ENCODE data around the gene SURF1. TPM values are rescaled to one million over a fixed set of nuclear protein-coding genes. Genes with fewer than 3 reads are reported as not detected.

The SURF1 gene
- total RNA-seq, 6 experiments from 2014 or later, result 25.3 to 29.1 (median 26.8) TPM

DNA sequence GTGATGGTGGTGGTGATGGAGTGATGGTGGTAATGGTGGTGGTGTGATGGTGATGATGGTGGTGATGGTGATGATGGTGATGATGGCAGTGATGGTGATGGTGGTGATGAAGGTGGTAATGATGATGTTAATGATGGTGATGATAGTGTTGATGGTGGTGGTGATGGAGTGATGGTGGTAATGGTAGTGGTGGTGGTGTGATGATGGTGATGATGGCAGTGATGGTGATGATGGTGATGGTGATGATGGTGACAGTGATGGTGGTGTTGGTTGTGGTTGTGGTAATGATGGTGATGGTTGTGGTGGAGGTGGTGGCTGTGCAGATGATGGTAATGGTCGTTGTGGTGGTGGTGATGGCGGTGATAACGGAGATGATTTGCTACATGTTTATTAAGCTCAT is 27.2 kb upstream of the SURF1 start:
- H3K27me3 Mint-ChIP-seq (ENCODE audit: insufficient read depth), result peaks cover under 1% of the 10 kb centered on the region; the same call in 1 of the 2 replicates
- H3K9me3 Mint-ChIP-seq, result no peaks in the 10 kb centered on the region
- H3K36me3 Mint-ChIP-seq (ENCODE audit: low read depth), result no peaks in the 10 kb centered on the region
- H3K4me3 Mint-ChIP-seq, result no peak overlapping the region
- no peak for DNase-seq
- TF ChIP-seq, protein P1, sequence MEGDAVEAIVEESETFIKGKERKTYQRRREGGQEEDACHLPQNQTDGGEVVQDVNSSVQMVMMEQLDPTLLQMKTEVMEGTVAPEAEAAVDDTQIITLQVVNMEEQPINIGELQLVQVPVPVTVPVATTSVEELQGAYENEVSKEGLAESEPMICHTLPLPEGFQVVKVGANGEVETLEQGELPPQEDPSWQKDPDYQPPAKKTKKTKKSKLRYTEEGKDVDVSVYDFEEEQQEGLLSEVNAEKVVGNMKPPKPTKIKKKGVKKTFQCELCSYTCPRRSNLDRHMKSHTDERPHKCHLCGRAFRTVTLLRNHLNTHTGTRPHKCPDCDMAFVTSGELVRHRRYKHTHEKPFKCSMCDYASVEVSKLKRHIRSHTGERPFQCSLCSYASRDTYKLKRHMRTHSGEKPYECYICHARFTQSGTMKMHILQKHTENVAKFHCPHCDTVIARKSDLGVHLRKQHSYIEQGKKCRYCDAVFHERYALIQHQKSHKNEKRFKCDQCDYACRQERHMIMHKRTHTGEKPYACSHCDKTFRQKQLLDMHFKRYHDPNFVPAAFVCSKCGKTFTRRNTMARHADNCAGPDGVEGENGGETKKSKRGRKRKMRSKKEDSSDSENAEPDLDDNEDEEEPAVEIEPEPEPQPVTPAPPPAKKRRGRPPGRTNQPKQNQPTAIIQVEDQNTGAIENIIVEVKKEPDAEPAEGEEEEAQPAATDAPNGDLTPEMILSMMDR (IDR thresholded peaks at IDR 0.05), result no peak
- no peak overlapping the region for H3K27ac Mint-ChIP-seq
- peaks cover 9% of the 10 kb centered on the region for H3K4me1 Mint-ChIP-seq (ENCODE audit: low read depth)

DNA sequence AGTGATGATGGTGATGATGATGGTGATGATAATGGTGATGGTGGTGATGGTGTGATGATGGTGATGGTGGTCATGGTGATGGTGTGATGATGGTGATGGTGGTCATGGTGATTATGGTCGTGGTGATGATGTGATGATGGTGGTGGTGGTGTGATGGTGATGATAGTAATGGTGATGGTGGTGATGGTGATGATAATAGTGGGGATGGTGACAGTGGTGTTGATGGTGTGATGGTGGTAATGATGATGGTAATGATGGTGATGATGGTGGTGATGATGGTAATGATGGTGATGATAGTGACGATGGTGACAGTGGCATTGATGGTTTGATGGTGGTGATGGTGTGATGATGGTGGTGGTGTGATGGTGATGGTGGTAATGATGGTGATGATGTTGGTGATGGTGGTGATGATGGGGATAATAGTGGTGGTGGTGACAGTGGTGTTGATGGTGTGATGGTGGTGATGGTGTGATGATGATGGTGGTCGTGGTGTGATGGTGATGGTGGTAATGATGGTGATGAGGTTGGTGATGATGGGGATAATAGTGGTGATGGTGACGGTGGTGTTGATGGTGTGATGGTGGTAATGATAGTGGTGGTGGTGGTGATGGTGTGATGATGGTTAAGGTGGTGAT is 26.3 kb upstream of the SURF1 start:
- Mint-ChIP-seq H3K27ac (no peak overlapping the region), H3K4me1 (ENCODE audit: low read depth) (peaks cover 12% of the 10 kb centered on the region), H3K4me3 (no peak overlapping the region), H3K9me3 (no peaks in the 10 kb centered on the region), H3K27me3 (ENCODE audit: insufficient read depth) (no peaks in the 10 kb centered on the region), H3K36me3 (ENCODE audit: low read depth) (no peaks in the 10 kb centered on the region)
- DNase-seq, result no peak
- TF ChIP-seq, protein P1 (IDR thresholded peaks at IDR 0.05), result no peak

DNA sequence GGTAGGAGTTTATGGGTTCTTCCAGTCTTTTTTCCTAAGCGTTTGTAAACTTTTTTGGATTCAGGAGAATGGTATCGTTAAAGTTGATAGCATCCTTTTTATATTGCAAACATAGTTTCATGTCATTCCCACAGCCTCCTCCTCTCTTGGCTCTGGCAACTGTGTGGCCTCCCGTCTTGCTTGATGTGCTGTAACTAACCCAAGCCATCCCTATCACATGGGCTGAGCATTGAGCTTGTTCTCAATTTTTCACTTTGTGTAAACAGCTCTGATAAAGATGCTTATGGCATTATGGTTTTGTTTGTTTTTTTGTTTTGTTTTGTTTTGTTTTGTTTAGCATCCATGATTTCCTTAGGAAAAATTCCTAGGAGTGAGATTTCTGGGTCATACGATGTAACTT is 24.4 kb upstream of the SURF1 start:
- no peaks in the 10 kb centered on the region for H3K9me3 Mint-ChIP-seq
- TF ChIP-seq, protein P1 (IDR thresholded peaks at IDR 0.05), result no peak
- H3K36me3 Mint-ChIP-seq (ENCODE audit: low read depth), result no peaks in the 10 kb centered on the region
- no peak for DNase-seq
- H3K27ac Mint-ChIP-seq, result no peak overlapping the region
- H3K4me1 Mint-ChIP-seq (ENCODE audit: low read depth), result peaks cover 20% of the 10 kb centered on the region
- no peaks in the 10 kb centered on the region for H3K27me3 Mint-ChIP-seq (ENCODE audit: insufficient read depth)
- no peak overlapping the region for H3K4me3 Mint-ChIP-seq

DNA sequence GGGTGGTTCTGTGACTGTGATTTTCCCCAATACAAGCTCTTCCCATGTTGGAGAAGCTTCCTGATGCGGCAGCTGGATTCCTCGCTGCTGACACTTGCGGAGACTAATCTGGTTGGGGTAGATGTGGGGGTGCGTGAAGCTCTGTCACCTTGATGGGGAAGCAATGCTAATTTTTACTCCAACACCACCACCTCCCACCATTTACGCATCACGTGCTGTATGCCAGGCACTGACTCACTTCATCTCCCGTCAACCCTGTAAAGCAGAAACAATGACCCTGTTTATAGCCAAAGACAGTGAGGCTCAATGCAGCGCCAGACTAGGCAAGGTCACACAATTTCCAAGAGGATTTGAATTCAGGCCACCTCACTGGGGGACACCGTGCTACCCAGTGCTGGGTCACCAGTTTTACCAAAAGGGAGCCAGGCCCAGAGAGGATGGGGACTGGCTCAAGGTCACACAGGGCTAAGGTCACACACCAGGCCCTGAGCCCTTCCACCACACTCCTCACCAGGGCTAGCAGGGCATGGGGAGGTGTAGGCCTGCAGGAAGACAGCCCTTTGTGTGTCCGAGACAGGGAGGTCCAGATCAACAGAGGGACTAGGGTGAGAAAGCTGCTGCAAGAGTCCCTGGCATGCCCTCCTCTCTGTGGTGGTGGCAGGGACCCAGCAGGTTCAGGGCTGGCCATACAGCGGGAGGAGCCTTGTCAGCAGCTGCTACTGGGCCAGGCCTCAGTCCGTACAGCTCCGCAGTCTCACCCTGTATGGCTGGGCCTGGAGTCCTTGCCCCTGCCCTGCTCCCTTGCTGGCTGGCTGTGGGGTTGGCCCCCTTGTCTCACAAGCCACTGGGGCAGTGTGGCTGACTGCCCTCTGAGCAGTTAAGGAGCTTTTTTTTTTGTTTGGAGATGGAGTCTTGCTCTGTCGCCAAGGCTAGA is 23.1 kb upstream of the SURF1 start:
- Mint-ChIP-seq H3K9me3 (no peaks in the 10 kb centered on the region), H3K27me3 (ENCODE audit: insufficient read depth) (peaks cover 6% of the 10 kb centered on the region), H3K4me1 (ENCODE audit: low read depth) (peaks cover 25% of the 10 kb centered on the region), H3K36me3 (ENCODE audit: low read depth) (peaks cover 8% of the 10 kb centered on the region), H3K4me3 (no peak overlapping the region), H3K27ac (no peak overlapping the region)
- TF ChIP-seq, protein P1 (IDR thresholded peaks at IDR 0.05), result no peak
- DNase-seq, result no peak

DNA sequence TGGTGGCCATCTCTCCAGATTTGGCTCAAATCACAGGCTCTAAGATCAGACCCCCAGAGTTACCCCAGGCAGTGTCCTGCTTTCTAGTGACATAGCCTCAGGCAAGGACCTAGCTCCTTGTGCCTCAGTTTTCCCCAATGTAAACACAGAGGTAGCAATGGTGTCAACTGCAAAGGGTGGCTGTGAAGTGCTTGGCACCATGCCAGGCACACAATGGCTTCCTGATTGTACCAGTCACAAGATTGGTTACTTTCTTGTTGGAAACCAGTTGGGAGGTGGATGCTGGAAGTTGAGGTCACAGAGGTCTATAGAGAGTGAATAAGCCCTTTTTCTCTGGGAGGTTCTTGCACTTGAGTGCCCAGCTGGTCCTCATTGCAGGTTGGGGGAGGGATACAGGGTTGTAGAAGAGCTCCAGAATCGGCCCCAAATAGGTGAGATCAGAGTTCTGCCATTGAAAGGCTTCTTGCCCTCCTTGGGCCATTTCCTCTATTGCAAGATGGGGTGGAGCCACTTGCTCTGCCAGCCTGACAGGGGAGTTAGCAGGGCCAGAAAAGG is 22.2 kb upstream of the SURF1 start:
- Mint-ChIP-seq H3K4me3 (no peak overlapping the region), H3K4me1 (ENCODE audit: low read depth) (peaks cover 25% of the 10 kb centered on the region), H3K9me3 (no peaks in the 10 kb centered on the region), H3K27me3 (ENCODE audit: insufficient read depth) (peaks cover 6% of the 10 kb centered on the region), H3K36me3 (ENCODE audit: low read depth) (peaks cover 8% of the 10 kb centered on the region), H3K27ac (peak overlapping the region; percentile 43; the same call in 1 of the 2 replicates)
- DNase-seq, result no peak
- TF ChIP-seq, protein P1 (IDR thresholded peaks at IDR 0.05), result no peak

Data from HFFc6 (cell line).